HEK293 (cell line): ENCODE data around the gene FYB2.

Experiments
- CTCF ChIA-PET: fragments of 350-600 bp; formaldehyde crosslinking; extraction: SDS; loops from one replicate; lab custom pipeline; 2021; ENCODE audit warnings: antibody characterized with exemption; lab: Yijun Ruan, JAX
- POLR2A ChIA-PET: fragments of 300-600 bp; formaldehyde crosslinking; extraction: SDS; loops from one replicate; lab custom pipeline; 2020; ENCODE audit warnings: antibody characterized with exemption, inconsistent platforms; lab: Yijun Ruan, JAX
- H3K27ac ChIP-seq: fragments of 200-500 bp; sonication (Bioruptor generic); 2 replicates; pipeline ENCODE4 v1.5.1; 2014; ENCODE audit warnings: low read depth, low read length, control low read depth, inconsistent platforms; ENCODE audit errors: extremely low read depth
- H3K36me3 ChIP-seq, 2 experiments: fragments of 200-500 bp in 1 of 2; sonication (Bioruptor generic) in 1 of 2; 1 replicate in 1 of 2; 2 replicates in 1 of 2; pipeline ENCODE4 v1.5.1; 2014 to 2017; ENCODE audit warnings: inconsistent platforms in 2 of 2, low read length in 2 of 2; ENCODE audit not compliant: control insufficient read depth in 2 of 2, insufficient read depth in 1 of 2
- H3K4me1 ChIP-seq: fragments of 200-500 bp; sonication (Bioruptor generic); 2 replicates; pipeline ENCODE4 v1.5.1; 2014; ENCODE audit warnings: mild to moderate bottlenecking, low read length, inconsistent platforms; ENCODE audit not compliant: control insufficient read depth, insufficient read depth
- H3K4me3 ChIP-seq: 2 replicates; pipeline ENCODE4 v1.5.1; 2011; ENCODE audit warnings: low read depth, mild to moderate bottlenecking, control low read depth, low read length, moderate library complexity
- H3K9me3 ChIP-seq: fragments of 200-500 bp; sonication (Bioruptor generic); 2 replicates; pipeline ENCODE4 v1.5.1; 2014; ENCODE audit warnings: low read depth, low read length, inconsistent platforms; ENCODE audit not compliant: control insufficient read depth, insufficient read depth
- BCL11A ChIP-seq: fragments of 450-650 bp; formaldehyde crosslinking; IDR thresholded peaks from 2 replicates; pipeline ENCODE4 v1.5.1; 2016; ENCODE audit warnings: low read depth, missing biosample characterization, missing genetic modification characterization
- BCL6B ChIP-seq: fragments of 450-650 bp; formaldehyde crosslinking; IDR thresholded peaks from 2 replicates; pipeline ENCODE4 v1.5.1; 2017; ENCODE audit warnings: missing biosample characterization, missing genetic modification characterization
- HOXA7 ChIP-seq: sonication (generic); formaldehyde crosslinking; IDR thresholded peaks from 2 replicates; pipeline ENCODE4 v1.8.1; 2022; ENCODE audit warnings: missing genetic modification reagents, borderline replicate concordance
- HOXD13 ChIP-seq: sonication (generic); formaldehyde crosslinking; IDR thresholded peaks from 2 replicates; pipeline ENCODE4 v1.8.0; 2022; ENCODE audit warnings: missing genetic modification reagents, borderline replicate concordance
- PRDM10 ChIP-seq: fragments of 450-650 bp; formaldehyde crosslinking; IDR thresholded peaks from 2 replicates; pipeline ENCODE4 v1.5.1; 2016; ENCODE audit warnings: missing biosample characterization, missing genetic modification characterization
- SP2 ChIP-seq: fragments of 450-650 bp; formaldehyde crosslinking; IDR thresholded peaks from 2 replicates; pipeline ENCODE4 v1.5.1; 2016; ENCODE audit warnings: missing biosample characterization, missing genetic modification characterization
- TSHZ1 ChIP-seq: fragments of 450-650 bp; formaldehyde crosslinking; IDR thresholded peaks from 2 replicates; pipeline ENCODE4 v1.5.1; 2016; ENCODE audit warnings: missing biosample characterization, missing genetic modification characterization, borderline replicate concordance
- ZBTB20 ChIP-seq: fragments of 450-650 bp; formaldehyde crosslinking; IDR thresholded peaks from 2 replicates; pipeline ENCODE4 v1.5.1; 2016; ENCODE audit warnings: missing biosample characterization, missing genetic modification characterization
- ZBTB26 ChIP-seq: fragments of 450-650 bp; formaldehyde crosslinking; optimal IDR thresholded peaks from 2 replicates; pipeline ENCODE3; 2016; ENCODE audit warnings: missing biosample characterization, mild to moderate bottlenecking, missing genetic modification characterization
- ZFP3 ChIP-seq: fragments of 450-650 bp; formaldehyde crosslinking; IDR thresholded peaks from 2 replicates; pipeline ENCODE4 v1.5.1; 2016; ENCODE audit warnings: low read depth, missing biosample characterization, missing genetic modification characterization
- ZFP37 ChIP-seq: fragments of 450-650 bp; formaldehyde crosslinking; IDR thresholded peaks from 2 replicates; pipeline ENCODE4 v1.5.1; 2016; ENCODE audit warnings: missing biosample characterization, missing genetic modification characterization
- ZFP41 ChIP-seq: fragments of 450-650 bp; formaldehyde crosslinking; IDR thresholded peaks from 2 replicates; pipeline ENCODE4 v1.5.1; 2016; ENCODE audit warnings: missing biosample characterization, missing genetic modification characterization, borderline replicate concordance
- ZIC2 ChIP-seq: fragments of 450-650 bp; formaldehyde crosslinking; IDR thresholded peaks from 2 replicates; pipeline ENCODE4 v1.5.1; 2016; ENCODE audit warnings: missing biosample characterization, missing genetic modification characterization
- ZNF140 ChIP-seq: fragments of 450-650 bp; formaldehyde crosslinking; IDR thresholded peaks from 2 replicates; pipeline ENCODE4 v1.5.1; 2016; ENCODE audit warnings: missing biosample characterization, missing genetic modification characterization
- ZNF175 ChIP-seq: fragments of 450-650 bp; formaldehyde crosslinking; IDR thresholded peaks from 2 replicates; pipeline ENCODE4 v1.5.1; 2016; ENCODE audit warnings: missing biosample characterization, missing genetic modification characterization
- ZNF202 ChIP-seq: fragments of 450-650 bp; formaldehyde crosslinking; IDR thresholded peaks from 2 replicates; pipeline ENCODE4 v1.5.1; 2016; ENCODE audit warnings: missing biosample characterization, missing genetic modification characterization, borderline replicate concordance
- ZNF341 ChIP-seq: fragments of 450-650 bp; formaldehyde crosslinking; IDR thresholded peaks from 2 replicates; pipeline ENCODE4; 2016; ENCODE audit warnings: low read depth, missing biosample characterization, missing genetic modification characterization
- ZNF501 ChIP-seq: fragments of 450-650 bp; formaldehyde crosslinking; IDR thresholded peaks from 2 replicates; pipeline ENCODE4 v1.5.1; 2016; ENCODE audit warnings: missing biosample characterization, missing genetic modification characterization
- ZNF600 ChIP-seq: fragments of 450-650 bp; formaldehyde crosslinking; IDR thresholded peaks from 2 replicates; pipeline ENCODE4 v1.5.1; 2016; ENCODE audit warnings: missing biosample characterization, missing genetic modification characterization
- ZNF610 ChIP-seq: fragments of 450-650 bp; formaldehyde crosslinking; IDR thresholded peaks from 2 replicates; pipeline ENCODE4 v1.5.1; 2016; ENCODE audit warnings: missing biosample characterization, missing genetic modification characterization, borderline replicate concordance
- ZNF639 ChIP-seq: fragments of 450-650 bp; formaldehyde crosslinking; IDR thresholded peaks from 2 replicates; pipeline ENCODE4 v1.5.1; 2016; ENCODE audit warnings: missing biosample characterization, missing genetic modification characterization
- ZNF658 ChIP-seq: fragments of 450-650 bp; formaldehyde crosslinking; IDR thresholded peaks from 2 replicates; pipeline ENCODE4; 2016; ENCODE audit warnings: missing biosample characterization, missing genetic modification characterization
- ZSCAN23 ChIP-seq: fragments of 450-650 bp; formaldehyde crosslinking; IDR thresholded peaks from 2 replicates; pipeline ENCODE4 v1.5.1; 2016; ENCODE audit warnings: missing biosample characterization, missing genetic modification characterization
- ZSCAN5A ChIP-seq: fragments of 450-650 bp; formaldehyde crosslinking; IDR thresholded peaks from 2 replicates; pipeline ENCODE4 v1.5.1; 2016; ENCODE audit warnings: missing biosample characterization, missing genetic modification characterization

FYB2 gene

GRCh38 chr1:56834137-56834900, 15.1 kb upstream of the FYB2 start:
- CTCF ChIA-PET, result interaction anchor here (0.5 to 1.9 kb wide), 3 partner anchors 134 to 764 kb away, joined by 3 to 12 read pairs (median 3); no protein-coding TSS in a partner anchor

GRCh38 chr1:56833088-56833487, 13.9 kb upstream of the FYB2 start:
- Histone ChIP-seq H3K27ac (no peak overlapping the region), H3K4me3 (no peak overlapping the region), H3K36me3 (no peaks in the 10 kb centered on the region), H3K9me3 (no peaks in the 10 kb centered on the region), H3K4me1 (no peaks in the 10 kb centered on the region)
- CTCF ChIA-PET, result interaction anchor here (0.7 to 2.2 kb wide), 10 partner anchors 10 to 1214 kb away, joined by 3 to 12 read pairs (median 4); no protein-coding TSS in a partner anchor
- POLR2A ChIA-PET, result interaction anchor here (0.9 kb wide), 1 partner anchor 590 kb away, joined by 3 read pairs; no protein-coding TSS in a partner anchor
- no peak for TF ChIP-seq ZSCAN5A (tag by site-specific recombination)
- no peak for TF ChIP-seq ZBTB20 (tag by site-specific recombination)
- no peak for TF ChIP-seq ZFP3 (tag by site-specific recombination)
- no peak for TF ChIP-seq TSHZ1 (tag by site-specific recombination)
- TF ChIP-seq ZNF202 (tag by site-specific recombination), result no peak
- no peak for TF ChIP-seq ZNF501 (tag by site-specific recombination)
- TF ChIP-seq ZBTB26 (tag by site-specific recombination), result no peak
- TF ChIP-seq ZNF341 (tag by site-specific recombination), result no peak
- no peak for TF ChIP-seq ZNF639
- no peak for TF ChIP-seq ZFP37 (tag by site-specific recombination)
- TF ChIP-seq SP2 (tag by site-specific recombination), result no peak
- no peak for TF ChIP-seq ZNF610 (tag by site-specific recombination)
- no peak for TF ChIP-seq ZNF658
- TF ChIP-seq ZIC2 (tag by site-specific recombination), result no peak
- no peak for TF ChIP-seq PRDM10 (tag by site-specific recombination)
- TF ChIP-seq ZNF600 (tag by site-specific recombination), result no peak
- TF ChIP-seq HOXD13 (CRISPR knock-in tag), result no peak
- TF ChIP-seq HOXA7 (CRISPR knock-in tag), result no peak
- TF ChIP-seq BCL6B (tag by site-specific recombination), result no peak

More at GRCh38 chr1:56834137-56834900, 15.1 kb upstream of the FYB2 start:
- H3K4me1 ChIP-seq, result no peaks in the 10 kb centered on the region
- TF ChIP-seq BCL11A (tag by site-specific recombination) (no peak), ZNF140 (no peak), ZNF501 (tag by site-specific recombination) (no peak), ZFP41 (no peak), ZSCAN23 (tag by site-specific recombination) (no peak), ZNF175 (tag by site-specific recombination) (no peak)
- TF ChIP-seq, all 188 proteins: peak for 0
- no peaks in the 10 kb centered on the region for H3K36me3 ChIP-seq
- POLR2A ChIA-PET, result no interaction called here
- no peaks in the 10 kb centered on the region for H3K9me3 ChIP-seq
- H3K4me3 ChIP-seq, result no peak overlapping the region
- H3K27ac ChIP-seq, result no peak overlapping the region
